ENCODE measurements around the gene SLC6A1. TPM values are rescaled to one million over a fixed set of nuclear protein-coding genes. Genes with fewer than 3 reads are reported as not detected.

SLC6A1 gene
- total RNA-seq, 1 donor from 2014 or later: not detected

- peaks cover 19% of the 10 kb centered on the region for H3K27me3 Mint-ChIP-seq
- no peak for DNase-seq (ENCODE audit: low spot score, unreplicated experiment)
- TF ChIP-seq, protein P1, sequence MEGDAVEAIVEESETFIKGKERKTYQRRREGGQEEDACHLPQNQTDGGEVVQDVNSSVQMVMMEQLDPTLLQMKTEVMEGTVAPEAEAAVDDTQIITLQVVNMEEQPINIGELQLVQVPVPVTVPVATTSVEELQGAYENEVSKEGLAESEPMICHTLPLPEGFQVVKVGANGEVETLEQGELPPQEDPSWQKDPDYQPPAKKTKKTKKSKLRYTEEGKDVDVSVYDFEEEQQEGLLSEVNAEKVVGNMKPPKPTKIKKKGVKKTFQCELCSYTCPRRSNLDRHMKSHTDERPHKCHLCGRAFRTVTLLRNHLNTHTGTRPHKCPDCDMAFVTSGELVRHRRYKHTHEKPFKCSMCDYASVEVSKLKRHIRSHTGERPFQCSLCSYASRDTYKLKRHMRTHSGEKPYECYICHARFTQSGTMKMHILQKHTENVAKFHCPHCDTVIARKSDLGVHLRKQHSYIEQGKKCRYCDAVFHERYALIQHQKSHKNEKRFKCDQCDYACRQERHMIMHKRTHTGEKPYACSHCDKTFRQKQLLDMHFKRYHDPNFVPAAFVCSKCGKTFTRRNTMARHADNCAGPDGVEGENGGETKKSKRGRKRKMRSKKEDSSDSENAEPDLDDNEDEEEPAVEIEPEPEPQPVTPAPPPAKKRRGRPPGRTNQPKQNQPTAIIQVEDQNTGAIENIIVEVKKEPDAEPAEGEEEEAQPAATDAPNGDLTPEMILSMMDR (IDR thresholded peaks at IDR 0.05; ENCODE audit: unreplicated experiment): no peak
- H3K27ac Mint-ChIP-seq: no peak overlapping the region
- no peaks in the 10 kb centered on the region for H3K9me3 Mint-ChIP-seq (ENCODE audit: low read depth)
- H3K36me3 Mint-ChIP-seq (ENCODE audit: insufficient read depth): no peaks in the 10 kb centered on the region
- no peaks in the 10 kb centered on the region for H3K4me1 Mint-ChIP-seq (ENCODE audit: low read depth)
- H3K4me3 Mint-ChIP-seq (ENCODE audit: low read depth): no peak overlapping the region
Observed at GRCh38 chr3:11037976-11038375, 45.4 kb downstream of the SLC6A1 start.

GRCh38 chr3:11045536-11045935 is 53.0 kb downstream of the SLC6A1 start:
- Mint-ChIP-seq H3K4me1 (ENCODE audit: low read depth) (no peaks in the 10 kb centered on the region), H3K9me3 (ENCODE audit: low read depth) (no peaks in the 10 kb centered on the region), H3K36me3 (ENCODE audit: insufficient read depth) (no peaks in the 10 kb centered on the region), H3K4me3 (ENCODE audit: low read depth) (no peak overlapping the region), H3K27ac (no peak overlapping the region), H3K27me3 (peaks cover 9% of the 10 kb centered on the region)
- TF ChIP-seq, protein P1 (IDR thresholded peaks at IDR 0.05; ENCODE audit: unreplicated experiment): peak; percentile 26
- DNase-seq (ENCODE audit: low spot score, unreplicated experiment): no peak

- DNase-seq (ENCODE audit: low spot score, unreplicated experiment): no peak
- TF ChIP-seq, protein P1 (IDR thresholded peaks at IDR 0.05; ENCODE audit: unreplicated experiment): no peak
- H3K4me3 Mint-ChIP-seq (ENCODE audit: low read depth): no peak overlapping the region
- no peaks in the 10 kb centered on the region for H3K36me3 Mint-ChIP-seq (ENCODE audit: insufficient read depth)
- peaks cover 20% of the 10 kb centered on the region for H3K27me3 Mint-ChIP-seq
- no peak overlapping the region for H3K27ac Mint-ChIP-seq
- no peaks in the 10 kb centered on the region for H3K9me3 Mint-ChIP-seq (ENCODE audit: low read depth)
- H3K4me1 Mint-ChIP-seq (ENCODE audit: low read depth): no peaks in the 10 kb centered on the region
Observed at GRCh38 chr3:11047500-11047899, 55.0 kb downstream of the SLC6A1 start.

GRCh38 chr3:11050666-11051323 is 58.2 kb downstream of the SLC6A1 start:
- no peak overlapping the region for H3K27ac Mint-ChIP-seq
- TF ChIP-seq, protein P1 (IDR thresholded peaks at IDR 0.05; ENCODE audit: unreplicated experiment): no peak
- no peaks in the 10 kb centered on the region for H3K9me3 Mint-ChIP-seq (ENCODE audit: low read depth)
- no peaks in the 10 kb centered on the region for H3K36me3 Mint-ChIP-seq (ENCODE audit: insufficient read depth)
- peaks cover 28% of the 10 kb centered on the region for H3K27me3 Mint-ChIP-seq
- no peaks in the 10 kb centered on the region for H3K4me1 Mint-ChIP-seq (ENCODE audit: low read depth)
- no peak for DNase-seq (ENCODE audit: low spot score, unreplicated experiment)
- no peak overlapping the region for H3K4me3 Mint-ChIP-seq (ENCODE audit: low read depth)

DNA sequence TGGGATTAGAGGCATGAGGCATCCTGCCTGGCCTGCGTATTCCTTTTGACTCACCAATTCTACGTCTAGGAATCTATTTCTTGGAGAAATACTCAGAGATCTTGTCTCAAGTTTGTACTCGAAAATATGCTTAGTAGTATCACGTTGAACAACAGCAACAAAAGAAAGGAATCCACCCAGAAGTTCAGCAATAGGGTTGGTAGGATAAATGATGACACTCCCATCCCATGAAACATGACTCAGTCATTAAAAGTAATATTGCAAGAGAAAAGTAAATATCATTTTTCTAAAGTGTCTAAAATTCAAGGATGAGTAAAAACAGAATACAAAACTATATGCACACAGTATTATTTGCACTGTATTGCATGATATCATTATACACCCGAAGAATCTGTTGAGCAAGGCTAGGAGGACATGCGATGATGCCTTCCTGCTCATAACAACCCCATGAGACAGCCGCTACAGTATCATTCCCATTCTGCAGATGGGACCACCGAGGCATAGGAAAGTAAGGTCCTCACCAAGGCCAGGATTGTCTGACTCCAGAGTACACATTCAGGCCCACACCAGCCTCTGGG is 61.5 kb downstream of the SLC6A1 start:
- TF ChIP-seq, protein P1 (IDR thresholded peaks at IDR 0.05; ENCODE audit: unreplicated experiment): no peak
- H3K4me1 Mint-ChIP-seq (ENCODE audit: low read depth): no peaks in the 10 kb centered on the region
- H3K4me3 Mint-ChIP-seq (ENCODE audit: low read depth): no peak overlapping the region
- no peaks in the 10 kb centered on the region for H3K9me3 Mint-ChIP-seq (ENCODE audit: low read depth)
- H3K27ac Mint-ChIP-seq: no peak overlapping the region
- DNase-seq (ENCODE audit: low spot score, unreplicated experiment): no peak
- no peaks in the 10 kb centered on the region for H3K36me3 Mint-ChIP-seq (ENCODE audit: insufficient read depth)
- peaks cover 40% of the 10 kb centered on the region for H3K27me3 Mint-ChIP-seq

All from progenitor cell of endocrine pancreas (in vitro differentiated cells).